Fibroblast of lung (primary cell): Measurements from ENCODE around the gene NFKBIE.

ENCODE experiments used
- CTCF ChIP-seq, 2 donors: IDR thresholded peaks in 1 of 2; conservative IDR thresholded peaks in 1 of 2; 1 replicate in 1 of 2; 2 replicates in 1 of 2; pipeline ENCODE4 v1.5.1; 2011 to 2012; ENCODE audit warnings: low read length in 2 of 2, control low read depth in 1 of 2, inconsistent platforms in 1 of 2, low read depth in 1 of 2, mild to moderate bottlenecking in 1 of 2
- EZH2 ChIP-seq: IDR thresholded peaks from 2 replicates; pipeline ENCODE4 v1.5.1; 2012; ENCODE audit warnings: low read length, control low read depth, mild to moderate bottlenecking; ENCODE audit errors: missing control alignments

- no peak for TF ChIP-seq CTCF (conservative IDR thresholded peaks at IDR 0.05 in 1 of 2, IDR thresholded peaks at IDR 0.05 in 1 of 2; ENCODE audit: low read depth in 1 of 2, low read length in 2 of 2)
- TF ChIP-seq EZH2: no peak
Measured at GRCh38 chr6:44276667-44277640, 11.6 kb upstream of the NFKBIE start.
